GM12891 (cell line): ENCODE results near the gene ISG20. TPM values are rescaled to one million over a fixed set of nuclear protein-coding genes. Genes with fewer than 3 reads are reported as not detected.

Source experiments
- DNase-seq: peaks from one replicate; pipeline ENCODE4 v3.0.0; 2011; ENCODE audit warnings: low spot score; ENCODE audit not compliant: insufficient read length
- FAIRE-seq: peaks from 2 replicates; lab custom pipeline; 2011; peaks lifted over from hg19 to GRCh38; lab: Jason Lieb, UNC
- PAX5 ChIP-seq: IDR thresholded peaks from 2 replicates; pipeline ENCODE4 v1.6.1; 2011; ENCODE audit warnings: low read length, moderate library complexity, mild to moderate bottlenecking; ENCODE audit not compliant: insufficient read depth, severe bottlenecking
- POLR2A ChIP-seq: IDR thresholded peaks from 2 replicates; pipeline ENCODE4 v1.6.1; 2011; ENCODE audit warnings: low read depth, low read length, control low read depth
- POLR2AphosphoS5 ChIP-seq: IDR thresholded peaks from 2 replicates; pipeline ENCODE4 v1.6.1; 2011; ENCODE audit warnings: low read depth, low read length, control low read depth
- POU2F2 ChIP-seq: IDR thresholded peaks from 2 replicates; pipeline ENCODE4 v1.6.1; 2011; ENCODE audit warnings: low read depth, mild to moderate bottlenecking, control low read depth, low read length, moderate library complexity
- SPI1 ChIP-seq: IDR thresholded peaks from 2 replicates; pipeline ENCODE4 v1.6.1; 2011; ENCODE audit warnings: low read depth, low read length, control low read depth
- TAF1 ChIP-seq: IDR thresholded peaks from 2 replicates; pipeline ENCODE4 v1.6.1; 2011; ENCODE audit warnings: low read depth, low read length, control low read depth
- polyA plus RNA-seq: library from polyadenylated mRNA; unstranded; fragments of >200 nt; gene quantifications from one replicate; pipeline ENCODE4 v1.2.1, GENCODE V29; 2012; ENCODE audit warnings: low read depth, missing spikeins, inconsistent platforms; ENCODE audit not compliant: missing spikeins

Gene ISG20
- polyA plus RNA-seq: 43.9 TPM

DNA sequence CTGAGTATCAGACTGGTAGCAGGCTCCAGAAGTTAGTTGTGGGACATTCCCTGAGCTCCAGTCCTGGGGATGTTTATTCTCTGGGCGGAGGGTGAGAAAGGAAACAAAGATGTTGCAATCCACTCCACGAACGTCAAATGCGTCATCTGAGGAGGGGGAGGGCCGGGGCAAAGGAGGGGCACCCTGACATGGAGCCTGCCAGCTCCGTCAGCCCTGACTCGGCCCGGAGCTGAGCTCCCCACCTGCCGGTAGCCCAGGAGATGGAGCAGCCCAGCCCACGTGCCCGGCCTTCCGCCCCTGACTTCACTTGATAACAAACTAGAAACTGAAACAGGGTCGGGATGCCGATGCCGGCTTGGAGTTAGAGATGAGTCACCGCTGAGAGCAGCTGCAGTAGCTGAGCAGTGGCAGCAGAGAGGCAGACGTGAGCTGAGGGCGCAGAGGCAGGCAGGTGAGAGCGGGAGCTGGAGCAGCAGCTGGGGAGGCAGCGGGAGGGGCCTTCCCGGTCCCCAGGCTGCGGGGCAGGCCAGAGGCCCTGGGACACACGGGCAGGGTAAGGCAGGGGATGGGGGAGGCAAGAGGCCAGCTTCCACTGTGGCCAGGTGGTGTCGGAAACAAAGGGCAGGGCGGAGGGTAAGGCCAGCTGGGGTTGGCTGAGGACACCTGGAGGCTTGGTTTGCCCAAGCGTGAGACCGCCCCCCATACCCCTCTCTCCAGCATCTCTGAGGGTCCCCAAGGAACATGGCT, at the start of gene ISG20:
ISG20 (plus strand) TSS at position 391 of the 747 bp plus-strand sequence; CDS start at position 742, 351 bp downstream.
- peak; percentile 83 for DNase-seq

DNA sequence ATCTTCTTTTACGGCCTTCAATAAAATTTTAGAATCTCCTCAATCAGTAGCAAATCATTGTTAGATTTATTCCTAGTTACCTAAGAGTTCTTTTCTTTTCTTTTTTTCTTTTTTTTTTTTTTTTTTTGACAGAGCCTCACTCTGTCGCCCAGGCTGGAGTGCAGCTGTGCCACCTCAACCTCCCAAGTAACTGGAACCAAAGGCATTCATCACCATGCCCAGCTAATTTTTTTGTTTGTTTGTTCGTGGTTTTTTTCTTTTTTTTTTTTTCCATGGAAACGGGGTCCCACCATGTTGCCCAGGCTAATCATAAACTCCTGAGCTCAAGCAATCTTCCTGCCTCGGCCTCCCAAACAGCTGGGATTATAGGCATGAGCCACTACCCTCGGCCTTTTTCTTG, 48.1 kb upstream of the ISG20 start:
- no peak for FAIRE-seq
- no peak for DNase-seq
- no peak for TF ChIP-seq SPI1
- TF ChIP-seq POU2F2: no peak

More for the DNA sequence above, at the start of gene ISG20:
- TF ChIP-seq TAF1 (peak; percentile 79), POLR2A (peak; percentile 85; the same call in 1 of the 2 replicates), POU2F2 (peak; percentile 62; the same call in 1 of the 2 replicates), POLR2AphosphoS5 (peak; percentile 79), SPI1 (peak; percentile 34), PAX5 (peak; percentile 41)
- FAIRE-seq: peak; percentile 98

DNA sequence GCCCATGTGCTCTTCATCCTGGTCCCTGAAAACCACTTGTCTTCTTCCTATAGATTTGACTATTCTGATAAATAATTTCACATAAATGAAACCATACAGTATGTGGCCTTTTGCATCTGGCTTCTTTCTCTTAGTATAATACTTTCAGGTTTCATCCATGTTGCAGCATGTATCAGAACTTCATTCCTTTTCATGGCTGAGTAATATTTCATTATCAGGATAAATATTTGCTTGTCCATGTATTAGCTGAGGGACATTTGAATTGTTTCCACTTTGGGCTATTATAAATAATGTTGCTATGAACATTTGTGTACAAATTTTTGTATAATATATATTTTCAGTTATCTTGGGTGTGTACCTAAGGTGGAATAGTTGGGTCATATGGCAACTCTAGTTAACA, 47.4 kb upstream of the ISG20 start:
- TF ChIP-seq POLR2AphosphoS5 (no peak), POLR2A (no peak), PAX5 (no peak), TAF1 (no peak)
- DNase-seq (no peak), FAIRE-seq (no peak)

GRCh38 chr15:88603885-88604284, 34.9 kb upstream of the ISG20 start:
- FAIRE-seq (no peak), DNase-seq (no peak)
- TF ChIP-seq POLR2A (no peak), POU2F2 (no peak), PAX5 (no peak), TAF1 (no peak), SPI1 (no peak), POLR2AphosphoS5 (no peak)

DNA sequence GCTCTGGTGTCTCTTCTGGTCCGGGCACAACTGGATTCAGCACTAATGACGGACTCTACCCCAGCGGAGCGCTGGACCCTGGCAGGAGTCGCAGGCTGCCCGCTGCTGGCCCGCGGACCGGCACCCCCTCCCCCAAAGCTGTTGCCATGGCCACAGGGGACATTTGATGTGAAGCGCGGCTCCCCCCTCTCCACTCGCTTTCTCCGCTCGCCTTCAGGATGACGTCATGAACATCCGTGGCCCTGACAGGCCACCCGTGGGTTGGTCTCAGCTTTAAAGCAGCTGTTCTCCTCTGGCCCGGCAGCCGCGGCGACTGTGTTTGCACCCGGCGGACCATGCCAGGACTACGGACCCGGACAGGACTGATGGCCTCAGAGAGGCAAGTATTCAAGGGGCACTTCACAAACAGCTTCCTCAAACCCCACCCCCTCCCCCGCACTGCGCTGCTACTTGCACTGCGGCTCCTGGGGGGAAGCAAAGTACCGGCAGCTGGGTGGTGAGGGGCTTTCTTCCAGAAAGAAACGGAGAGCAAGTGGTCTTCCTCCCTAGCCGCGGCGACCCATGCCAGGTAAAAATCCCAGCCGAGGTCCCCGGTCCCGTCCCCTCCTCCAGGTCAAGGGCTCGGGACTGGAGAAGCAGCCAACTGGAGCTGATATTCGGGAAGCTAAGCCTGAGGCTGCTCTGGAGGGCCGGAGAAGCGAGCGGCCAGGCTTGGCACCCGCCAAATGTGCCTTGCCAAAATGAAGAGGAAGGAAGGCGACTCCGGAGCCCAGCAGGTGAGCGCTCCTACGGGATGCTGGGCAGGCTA, 34.2 kb upstream of the ISG20 start:
- no peak for DNase-seq
- TF ChIP-seq POLR2A (no peak), PAX5 (no peak), TAF1 (no peak)
- no peak for FAIRE-seq

DNA sequence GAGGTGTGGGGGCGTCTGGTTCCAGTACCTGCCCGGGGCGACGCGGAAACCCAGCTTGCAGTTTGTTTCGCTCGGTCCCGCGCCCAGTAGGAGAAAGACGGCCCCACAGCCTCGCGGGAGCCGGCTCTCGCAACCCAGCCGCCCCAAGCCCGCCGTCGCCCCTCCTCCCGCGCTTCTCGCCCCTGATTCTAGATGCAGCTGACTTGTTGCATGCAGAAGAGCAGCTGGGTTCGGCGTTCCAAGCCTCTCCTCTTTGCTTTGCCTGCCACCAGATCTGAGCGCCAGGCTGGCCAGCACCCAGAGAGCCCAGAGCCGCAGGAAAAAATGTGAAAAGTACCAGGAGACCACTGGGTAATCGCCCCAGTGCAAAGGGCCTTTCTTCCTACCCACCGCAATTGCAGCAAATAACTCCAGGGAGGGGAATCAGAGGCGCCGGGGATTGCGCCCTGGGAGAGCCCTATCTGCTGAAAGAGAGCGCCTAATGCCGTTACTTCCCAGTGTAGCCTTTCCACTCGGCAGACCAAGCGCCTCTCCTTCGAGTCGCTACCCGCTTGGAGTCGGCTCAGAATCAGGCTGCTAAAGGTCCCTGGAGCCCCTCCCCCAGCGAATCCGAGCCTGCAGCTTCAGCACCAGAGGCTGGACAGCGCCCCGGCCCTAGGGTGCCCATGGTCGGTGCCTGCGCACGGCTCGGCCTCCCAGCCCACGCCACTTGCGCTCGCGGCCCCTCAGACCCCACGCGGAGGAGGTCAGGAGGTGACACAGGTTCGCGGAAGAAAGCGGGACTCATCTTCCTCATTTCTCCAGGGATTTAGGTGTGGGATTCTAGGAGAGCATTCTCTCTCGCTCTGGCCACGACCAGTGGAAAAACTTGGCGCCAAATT, 33.4 kb upstream of the ISG20 start:
- FAIRE-seq (no peak), DNase-seq (no peak)
- TF ChIP-seq TAF1 (no peak), POLR2AphosphoS5 (no peak), POLR2A (no peak), SPI1 (no peak), PAX5 (no peak), POU2F2 (no peak)

DNA sequence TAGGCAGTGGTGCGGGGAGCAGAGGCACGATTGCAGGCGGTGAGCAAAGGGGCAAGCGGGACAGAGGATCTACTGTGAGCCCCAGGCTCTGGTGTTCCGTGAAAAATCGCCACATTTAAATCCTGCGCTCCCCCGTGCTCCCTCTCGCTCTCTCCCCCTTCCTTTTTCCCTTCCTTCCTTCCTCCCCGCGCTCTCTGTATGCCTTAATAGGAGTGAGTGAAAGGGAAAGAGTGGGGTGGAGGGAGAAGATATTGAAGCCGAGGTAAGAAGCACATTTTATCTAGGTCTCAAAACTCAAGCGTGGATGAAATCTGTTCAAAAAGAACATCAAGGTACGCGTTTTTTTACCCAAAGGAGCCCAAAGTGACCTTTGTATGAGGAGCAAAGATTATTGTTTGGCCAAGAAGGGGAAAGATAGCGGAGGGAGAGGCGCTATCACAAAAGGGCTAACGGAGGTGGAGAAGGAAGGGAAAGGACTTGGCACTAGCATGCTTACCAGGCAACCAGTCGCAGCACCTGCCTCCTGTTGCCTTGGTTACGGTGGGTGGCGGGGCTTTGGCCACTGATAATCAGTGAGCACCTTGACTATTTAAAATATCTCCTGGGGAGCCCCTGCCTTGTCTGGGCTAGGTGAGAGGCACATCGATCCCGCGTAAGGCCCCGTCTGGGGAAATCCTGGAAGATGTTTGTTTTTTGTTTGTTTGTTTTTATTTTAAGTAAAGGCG, 32.6 kb upstream of the ISG20 start:
- DNase-seq: no peak
- TF ChIP-seq POLR2AphosphoS5: no peak
- no peak for TF ChIP-seq SPI1
- TF ChIP-seq POLR2A: no peak
- TF ChIP-seq POU2F2: no peak
- no peak for TF ChIP-seq PAX5
- no peak for TF ChIP-seq TAF1
- FAIRE-seq: no peak

GRCh38 chr15:88607951-88608350, 30.9 kb upstream of the ISG20 start:
- TF ChIP-seq POU2F2: no peak
- TF ChIP-seq SPI1: no peak
- DNase-seq (no peak), FAIRE-seq (no peak)

- no peak for TF ChIP-seq SPI1
- no peak for TF ChIP-seq TAF1
- no peak for TF ChIP-seq POLR2A
- TF ChIP-seq POU2F2: no peak
- no peak for TF ChIP-seq PAX5
- no peak for TF ChIP-seq POLR2AphosphoS5
- no peak for DNase-seq
- no peak for FAIRE-seq
These were observed 30.1 kb upstream of the ISG20 start for GRCh38 chr15:88608607-88609181.
